OCI-LY3 (cell line): ENCODE results near the gene FUZ.

Experiments used
- H2AFZ ChIP-seq: fragments of 200-600, 300-600 bp; shearing (Covaris generic); 2 replicates; pipeline ENCODE4 v1.6.0; 2014; ENCODE audit warnings: antibody characterized with exemption, low read depth, low read length
- H3K27ac ChIP-seq: fragments of 200-600, 300-600 bp; sonication (generic); 2 replicates; pipeline ENCODE4 v1.5.1; 2014; ENCODE audit warnings: mild to moderate bottlenecking, low read length, moderate library complexity, mixed read lengths
- H3K27me3 ChIP-seq: fragments of 200-600, 300-600 bp; sonication (generic); 2 replicates; pipeline ENCODE4 v1.6.1; 2014; ENCODE audit warnings: low read depth, low read length, mixed read lengths
- H3K36me3 ChIP-seq: fragments of 200-600, 300-600 bp; sonication (generic); replicated peaks from 2 replicates; pipeline ENCODE3; 2014; ENCODE audit warnings: low read depth, low read length, mixed read lengths
- H3K4me1 ChIP-seq: fragments of 300-600, 200-600 bp; sonication (generic); 2 replicates; pipeline ENCODE4 v1.6.1; 2014; ENCODE audit warnings: low read length, mixed read lengths
- H3K4me2 ChIP-seq: fragments of 200-600, 300-600 bp; sonication (generic); 2 replicates; pipeline ENCODE4 v1.6.1; 2014; ENCODE audit warnings: low read length, mixed read lengths
- H3K4me3 ChIP-seq: fragments of 300-600, 200-600 bp; sonication (generic); 2 replicates; pipeline ENCODE4 v1.5.1; 2014; ENCODE audit warnings: antibody characterized with exemption, mild to moderate bottlenecking, low read length, moderate library complexity
- H3K79me2 ChIP-seq: fragments of 300-600, 200-600 bp; shearing (Covaris generic); 2 replicates; pipeline ENCODE4 v1.6.1; 2014; ENCODE audit warnings: mild to moderate bottlenecking, low read length, mixed read lengths
- H3K9ac ChIP-seq: fragments of 300-600, 200-600 bp; shearing (Covaris generic); 2 replicates; pipeline ENCODE4 v1.6.0; 2014; ENCODE audit warnings: mild to moderate bottlenecking, low read length, moderate library complexity
- H3K9me3 ChIP-seq: fragments of 200-600, 300-600 bp; shearing (Covaris generic); 2 replicates; pipeline ENCODE4 v1.6.1; 2014; ENCODE audit warnings: low read length, mixed read lengths; ENCODE audit not compliant: insufficient read depth
- H4K20me1 ChIP-seq: fragments of 200-600, 300-600 bp; sonication (generic); 2 replicates; pipeline ENCODE4 v1.6.1; 2016; ENCODE audit warnings: low read length, mixed read lengths; ENCODE audit not compliant: insufficient read depth
- EZH2phosphoT487 ChIP-seq: fragments of 200-600 bp; shearing (Covaris generic); IDR thresholded peaks from 2 replicates; pipeline ENCODE4 v1.6.1; 2018; ENCODE audit warnings: antibody characterized with exemption, mixed run types, low read depth
- TF ChIP-seq, protein P1 (sequence below): fragments of 200-600, 300-600 bp; sonication (generic); IDR thresholded peaks from 2 replicates; pipeline ENCODE4 v1.5.1; 2014; ENCODE audit warnings: antibody characterized with exemption, low read length, low read depth

FUZ gene

DNA sequence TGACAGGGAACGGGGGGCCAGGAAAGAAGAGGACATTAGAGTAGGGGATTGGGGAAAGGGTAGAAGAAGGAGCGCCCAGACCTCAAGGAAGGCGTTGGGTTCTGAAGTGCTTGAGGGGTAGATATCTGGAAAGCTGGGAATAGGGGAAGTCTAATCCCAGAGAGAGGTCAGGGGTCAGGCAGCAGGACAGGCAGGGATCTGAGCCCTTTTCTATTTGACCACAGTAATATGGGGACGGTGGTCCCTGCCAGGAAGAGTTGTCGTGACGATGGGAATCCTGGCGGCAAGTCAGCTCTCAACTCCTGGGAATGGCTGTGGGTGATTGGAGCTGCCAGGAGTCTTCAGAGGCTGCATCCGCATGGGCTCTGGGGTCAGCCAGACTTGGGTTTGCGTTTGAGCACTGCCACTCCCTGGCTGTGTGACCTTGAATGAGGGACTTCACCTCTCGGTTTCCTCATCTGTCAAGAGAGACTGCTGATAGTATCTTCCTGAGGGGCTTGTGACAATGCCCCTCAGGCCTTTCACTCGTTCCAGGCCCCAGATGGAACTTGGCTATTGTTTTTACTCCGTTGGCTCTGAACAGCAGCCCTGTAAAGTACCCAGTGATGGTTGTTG is 45.0 kb downstream of the FUZ start:
- H3K27ac ChIP-seq: no peak overlapping the region
- TF ChIP-seq, protein P1, sequence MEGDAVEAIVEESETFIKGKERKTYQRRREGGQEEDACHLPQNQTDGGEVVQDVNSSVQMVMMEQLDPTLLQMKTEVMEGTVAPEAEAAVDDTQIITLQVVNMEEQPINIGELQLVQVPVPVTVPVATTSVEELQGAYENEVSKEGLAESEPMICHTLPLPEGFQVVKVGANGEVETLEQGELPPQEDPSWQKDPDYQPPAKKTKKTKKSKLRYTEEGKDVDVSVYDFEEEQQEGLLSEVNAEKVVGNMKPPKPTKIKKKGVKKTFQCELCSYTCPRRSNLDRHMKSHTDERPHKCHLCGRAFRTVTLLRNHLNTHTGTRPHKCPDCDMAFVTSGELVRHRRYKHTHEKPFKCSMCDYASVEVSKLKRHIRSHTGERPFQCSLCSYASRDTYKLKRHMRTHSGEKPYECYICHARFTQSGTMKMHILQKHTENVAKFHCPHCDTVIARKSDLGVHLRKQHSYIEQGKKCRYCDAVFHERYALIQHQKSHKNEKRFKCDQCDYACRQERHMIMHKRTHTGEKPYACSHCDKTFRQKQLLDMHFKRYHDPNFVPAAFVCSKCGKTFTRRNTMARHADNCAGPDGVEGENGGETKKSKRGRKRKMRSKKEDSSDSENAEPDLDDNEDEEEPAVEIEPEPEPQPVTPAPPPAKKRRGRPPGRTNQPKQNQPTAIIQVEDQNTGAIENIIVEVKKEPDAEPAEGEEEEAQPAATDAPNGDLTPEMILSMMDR: no peak
- no peak for TF ChIP-seq EZH2phosphoT487
- peaks cover 2% of the 10 kb centered on the region; the same call in 1 of the 2 replicates for H4K20me1 ChIP-seq
- no peaks in the 10 kb centered on the region for H3K9me3 ChIP-seq
- peaks cover 14% of the 10 kb centered on the region for H3K4me1 ChIP-seq
- H3K36me3 ChIP-seq: no peaks in the 10 kb centered on the region
- H3K4me3 ChIP-seq: peak overlapping the region; percentile 88
- H3K9ac ChIP-seq: peak overlapping the region; percentile 80
- H3K4me2 ChIP-seq: peak overlapping the region; percentile 97
- no peak overlapping the region for H2AFZ ChIP-seq
- H3K27me3 ChIP-seq: no peaks in the 10 kb centered on the region
- H3K79me2 ChIP-seq: peaks cover 34% of the 10 kb centered on the region

DNA sequence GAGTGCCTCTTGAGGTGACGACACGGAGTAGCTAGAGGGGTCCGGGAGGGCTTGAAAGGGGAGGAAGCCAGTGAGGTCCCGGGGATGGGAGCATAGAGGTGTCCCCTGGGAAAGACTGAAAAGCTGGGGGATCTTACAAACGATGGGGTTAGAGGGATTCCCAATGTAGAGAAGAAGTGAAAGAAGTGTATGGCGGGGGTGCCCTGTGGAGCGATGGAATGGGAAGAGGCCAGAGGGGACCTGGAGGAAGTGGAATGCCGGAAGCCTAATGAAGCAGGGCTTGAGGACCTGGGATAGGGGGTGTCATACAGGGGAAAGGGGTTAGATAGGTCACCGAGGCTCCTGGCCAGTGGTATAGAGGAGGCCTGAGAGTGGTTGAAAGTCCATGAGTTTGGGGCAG is 45.7 kb downstream of the FUZ start:
- no peaks in the 10 kb centered on the region for H3K36me3 ChIP-seq
- TF ChIP-seq, protein P1: no peak
- no peak for TF ChIP-seq EZH2phosphoT487
- peaks cover 34% of the 10 kb centered on the region for H3K79me2 ChIP-seq
- 0 out of 2 replicates have a peak overlapping the region, but pooled peaks have one; percentile 1 for H3K27ac ChIP-seq
- peak overlapping the region; percentile 88 for H3K4me3 ChIP-seq
- H3K4me2 ChIP-seq: peak overlapping the region; percentile 97
- H4K20me1 ChIP-seq: peaks cover 2% of the 10 kb centered on the region; the same call in 1 of the 2 replicates
- no peaks in the 10 kb centered on the region for H3K27me3 ChIP-seq
- peaks cover 14% of the 10 kb centered on the region for H3K4me1 ChIP-seq
- no peaks in the 10 kb centered on the region for H3K9me3 ChIP-seq
- no peak overlapping the region for H2AFZ ChIP-seq
- peak overlapping the region; percentile 80 for H3K9ac ChIP-seq

DNA sequence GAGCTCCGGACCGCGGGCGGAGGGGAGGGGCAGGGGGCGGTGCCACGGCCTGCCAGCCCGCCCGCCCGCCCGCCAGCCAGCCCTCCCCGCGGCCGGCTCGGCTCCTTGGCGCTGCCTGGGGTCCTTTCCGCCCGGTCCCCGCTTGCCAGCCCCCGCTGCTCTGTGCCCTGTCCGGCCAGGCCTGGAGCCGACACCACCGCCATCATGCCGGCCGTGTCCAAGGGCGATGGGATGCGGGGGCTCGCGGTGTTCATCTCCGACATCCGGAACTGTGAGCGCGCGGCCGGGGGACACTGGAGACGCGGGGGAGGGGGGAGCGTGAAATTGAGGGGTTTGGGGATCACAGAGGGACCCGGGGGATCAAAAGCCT is 46.2 kb downstream of the FUZ start, which contains the start of gene AP2A1:
Gene AP2A1 (plus strand): TSS at position 72 of the 370 bp plus-strand sequence. CDS start 133 bp downstream, at position 205.
- Histone ChIP-seq H3K4me3 (peak within 1 kb of the TSS; percentile 88), H2AFZ (peak within 1 kb of the TSS; percentile 80), H3K9ac (peak within 1 kb of the TSS; percentile 82), H3K27me3 (no peaks in the 10 kb centered on the region), H3K79me2 (peaks cover 34% of the 10 kb centered on the region), H4K20me1 (peaks cover 2% of the 10 kb centered on the region; the same call in 1 of the 2 replicates), H3K4me1 (peaks cover 14% of the 10 kb centered on the region), H3K9me3 (no peaks in the 10 kb centered on the region), H3K36me3 (no peaks in the 10 kb centered on the region), H3K4me2 (peak within 1 kb of the TSS; percentile 97), H3K27ac (peak within 1 kb of the TSS; percentile 77)
- TF ChIP-seq EZH2phosphoT487: no peak
- TF ChIP-seq, protein P1: no peak

DNA sequence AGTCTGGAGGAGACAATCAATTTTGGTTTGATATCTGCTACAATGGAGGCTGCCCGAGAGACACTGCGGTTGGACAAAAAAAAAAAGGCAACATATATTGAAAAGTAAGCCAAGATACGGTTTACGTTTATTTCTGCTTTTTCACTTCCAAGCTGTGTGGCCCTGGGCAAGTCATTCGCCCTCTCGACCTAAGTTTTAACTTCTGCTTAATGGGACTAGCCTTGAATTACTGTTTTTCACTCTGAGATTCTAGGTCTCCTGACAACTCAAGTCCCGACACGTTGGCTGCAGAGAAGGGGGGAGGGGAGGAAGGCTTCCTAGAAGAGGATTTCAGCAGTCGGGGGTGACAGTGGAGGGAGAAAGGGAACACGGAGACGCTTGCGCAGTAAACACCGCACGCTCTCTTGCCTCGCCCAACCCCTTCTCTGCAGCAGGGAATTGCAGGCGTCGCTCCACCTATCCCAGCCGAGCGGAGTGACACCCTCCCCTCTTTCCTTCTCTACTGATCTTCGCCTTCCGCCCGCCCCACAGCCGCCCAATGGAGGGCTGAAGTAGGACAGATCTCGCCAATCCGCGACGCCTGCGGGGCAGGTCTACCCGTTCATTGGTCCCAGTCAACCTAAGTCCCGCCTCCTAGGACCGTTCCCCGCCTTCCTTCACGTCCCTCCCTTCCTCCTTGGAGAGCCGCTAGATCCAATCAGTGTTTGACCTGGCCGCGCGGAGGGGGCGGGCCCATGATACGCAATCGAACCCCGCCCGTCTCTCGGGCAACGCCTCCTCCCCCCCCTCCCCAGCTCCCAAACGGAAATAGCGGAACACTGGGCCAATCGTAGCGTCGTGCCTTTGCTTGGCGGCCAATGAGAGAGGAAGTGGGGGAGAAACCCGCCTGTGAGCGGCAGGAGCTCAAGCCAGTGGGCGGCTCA is 46.8 kb downstream of the FUZ start:
- Histone ChIP-seq H3K4me3 (peak overlapping the region; percentile 83), H2AFZ (peak overlapping the region; percentile 80), H3K4me1 (peaks cover 14% of the 10 kb centered on the region), H3K79me2 (peaks cover 30% of the 10 kb centered on the region), H3K9me3 (no peaks in the 10 kb centered on the region), H3K36me3 (no peaks in the 10 kb centered on the region), H3K4me2 (peak overlapping the region; percentile 86), H3K27me3 (no peaks in the 10 kb centered on the region), H3K9ac (peak overlapping the region; percentile 82), H4K20me1 (peaks cover 2% of the 10 kb centered on the region; the same call in 1 of the 2 replicates), H3K27ac (peak overlapping the region; percentile 77)
- no peak for TF ChIP-seq EZH2phosphoT487
- TF ChIP-seq, protein P1: no peak
